GM18498 (cell line): ENCODE measurements around the gene LZTS3.
"Not testable (repeated sequence)": the region's sequence is repeated elsewhere in the genome, so short reads cannot be mapped to it uniquely, and the experiment has no call there.

ENCODE experiments used
- ATAC-seq: cut with Tn5 transposase; IDR thresholded peaks from one replicate; pipeline ENCODE4 v1.9.1; 2021; ENCODE audit warnings: mild to moderate bottlenecking, moderate library complexity; ENCODE audit not compliant: unreplicated experiment

LZTS3 gene

GRCh38 chr20:3172933-3173609, at the start of gene LZTS3:
TSS of gene LZTS3 (minus strand) at chr20:3173549. CDS start at chr20:3167163, 6,386 bp downstream.
- ATAC-seq = peak; percentile 58

GRCh38 chr20:3221398-3222226, 48.3 kb upstream of the LZTS3 start:
- no peak for ATAC-seq

GRCh38 chr20:3218307-3218988, 45.1 kb upstream of the LZTS3 start:
- peak; percentile 67 for ATAC-seq

- not testable (repeated sequence) for ATAC-seq
Observed at GRCh38 chr20:3215359-3215917, 42.1 kb upstream of the LZTS3 start.

GRCh38 chr20:3213226-3213625, 39.9 kb upstream of the LZTS3 start:
- no peak for ATAC-seq

GRCh38 chr20:3210346-3210745, 37.0 kb upstream of the LZTS3 start:
- ATAC-seq = no peak

GRCh38 chr20:3209946-3210317, 36.6 kb upstream of the LZTS3 start:
- ATAC-seq = no peak

GRCh38 chr20:3209257-3209945, 36.1 kb upstream of the LZTS3 start, which contains the start of gene ITPA:
TSS of gene ITPA (plus strand) at chr20:3209498. CDS start at chr20:3209552, 54 bp downstream.
- ATAC-seq = no peak

- ATAC-seq = no peak
Observed at GRCh38 chr20:3208786-3209256, 35.5 kb upstream of the LZTS3 start.

GRCh38 chr20:3204124-3204794, 30.9 kb upstream of the LZTS3 start, which contains the start of gene DDRGK1:
TSS of gene DDRGK1 (minus strand) at chr20:3204682. CDS start at chr20:3204627, 55 bp downstream.
- peak; percentile 84 for ATAC-seq

- ATAC-seq = peak; percentile 15
Observed at GRCh38 chr20:3203315-3204123, 30.2 kb upstream of the LZTS3 start.

- ATAC-seq = no peak
Observed at GRCh38 chr20:3202965-3203314, 29.6 kb upstream of the LZTS3 start.

- no peak for ATAC-seq
Observed at GRCh38 chr20:3199976-3200755, 26.8 kb upstream of the LZTS3 start.

GRCh38 chr20:3199206-3199605, 25.9 kb upstream of the LZTS3 start:
- no peak for ATAC-seq

- no peak for ATAC-seq
Observed at GRCh38 chr20:3195590-3196237, 22.4 kb upstream of the LZTS3 start.

GRCh38 chr20:3194617-3195280, 21.4 kb upstream of the LZTS3 start:
- no peak for ATAC-seq
